NCI-H526 (cell line): ENCODE measurements around the gene PCNX2.

Source experiments
- DNase-seq, 2 experiments: peaks; one replicate each; lab custom pipeline; 2025; lab: John Stamatoyannopoulos, UW

Gene PCNX2

DNA sequence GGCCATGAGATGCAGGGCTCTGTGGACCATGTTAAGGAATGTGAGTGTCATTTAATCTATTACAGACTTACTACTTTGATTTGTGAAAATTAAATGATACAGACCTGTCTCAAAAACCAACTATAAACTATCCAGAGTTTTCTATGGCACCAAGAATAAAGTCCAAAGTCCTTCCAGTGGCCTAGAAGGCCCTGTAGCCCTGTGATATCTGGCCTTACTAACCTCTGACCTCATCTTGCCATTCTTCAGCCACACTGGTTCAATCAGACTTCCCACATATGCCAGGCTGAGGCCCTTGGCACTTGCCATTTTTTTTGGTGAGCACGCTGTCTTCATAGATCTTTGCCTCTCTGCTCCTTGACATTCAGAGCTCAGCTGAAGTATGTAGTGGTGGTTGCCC is 337.5 kb downstream of the PCNX2 start:
- no peak for DNase-seq

- no peak for DNase-seq
These were observed 339.4 kb downstream of the PCNX2 start for GRCh38 chr1:232956081-232956480.

DNA sequence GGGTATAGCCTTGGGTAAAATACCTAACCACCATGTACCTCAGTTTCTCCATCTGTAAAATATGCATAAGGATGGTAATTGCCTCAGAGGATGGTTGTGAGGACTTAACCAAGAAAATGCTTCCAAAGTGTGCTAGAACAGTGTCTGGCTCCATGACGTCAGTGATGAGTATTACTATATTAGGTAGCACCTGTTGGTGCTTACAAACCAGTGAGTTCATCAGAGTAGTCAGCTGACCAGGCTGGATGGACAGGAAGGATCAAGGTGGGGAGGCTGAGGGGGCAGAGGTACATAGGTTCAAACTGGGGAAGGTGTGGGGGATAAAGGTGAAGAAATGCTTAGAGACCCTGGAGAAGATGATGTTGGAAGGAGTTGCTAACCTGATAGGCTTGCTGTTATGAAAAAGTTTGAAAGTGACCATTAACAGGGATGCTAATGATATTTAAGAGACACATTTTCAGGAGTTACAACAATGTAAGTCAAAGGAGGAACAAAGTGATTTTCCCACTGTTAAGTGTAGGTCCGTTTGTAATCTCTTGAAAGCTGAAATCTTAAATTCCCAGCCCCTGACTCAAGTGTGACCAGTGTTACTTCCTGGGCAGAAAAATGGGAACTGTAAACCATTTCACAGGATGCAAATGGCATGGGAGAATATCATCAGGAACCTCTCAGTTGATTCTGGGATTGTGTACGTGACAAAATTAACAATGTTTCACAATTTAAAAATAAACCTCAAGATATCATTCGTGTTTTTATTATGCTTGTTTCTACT is 340.7 kb downstream of the PCNX2 start:
- DNase-seq, result no peak

DNA sequence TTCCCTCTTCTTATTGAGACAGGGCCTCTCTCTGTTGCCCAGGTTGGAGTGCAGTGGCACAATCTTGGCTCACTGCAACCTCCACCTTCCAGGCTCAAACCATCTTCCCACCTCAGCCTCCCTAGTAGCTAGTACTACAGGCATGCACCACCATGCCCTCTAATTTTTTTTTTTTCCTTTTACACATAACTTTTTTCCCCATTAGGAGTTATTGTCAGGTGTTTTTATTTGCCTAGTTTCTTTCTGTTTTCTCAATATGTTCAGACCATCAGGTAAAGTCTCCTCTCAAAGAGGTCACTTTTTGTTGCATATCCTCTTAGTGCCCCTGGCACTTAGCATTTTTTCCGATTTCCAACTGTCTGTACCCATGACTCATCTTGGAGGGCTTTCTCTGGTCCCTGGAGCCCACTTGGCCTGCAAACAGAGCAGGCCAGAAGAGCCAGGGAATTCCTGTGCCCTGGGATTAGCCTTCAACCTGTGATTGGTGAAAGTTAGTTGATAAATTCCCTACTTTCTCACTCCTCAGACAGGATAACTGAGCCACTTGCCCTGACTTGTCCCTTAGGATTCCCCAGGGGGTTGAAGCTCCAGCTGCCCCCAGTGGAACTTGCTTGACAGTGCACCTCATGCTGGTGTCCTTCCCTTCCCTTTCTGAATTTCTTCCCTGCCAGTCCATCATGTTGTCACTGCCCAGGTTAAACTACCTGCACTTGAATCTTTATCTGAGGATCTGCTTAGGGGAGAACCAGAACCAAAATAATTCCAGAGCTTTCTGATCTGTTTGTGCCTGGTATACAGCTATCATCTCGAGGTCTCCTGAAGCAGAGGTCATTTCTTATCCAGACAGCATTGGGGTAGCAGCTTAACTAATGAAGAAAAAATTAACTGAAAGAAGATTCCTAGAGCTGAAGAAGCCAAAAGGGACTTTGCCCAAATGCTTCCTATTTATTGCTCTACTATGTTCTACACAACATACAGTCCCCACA is 342.7 kb downstream of the PCNX2 start:
- peak; percentile 40 to 81 for DNase-seq

GRCh38 chr1:232951605-232952004 is 343.9 kb downstream of the PCNX2 start:
- DNase-seq, result no peak

GRCh38 chr1:232951180-232951579 is 344.3 kb downstream of the PCNX2 start:
- DNase-seq, result peak in 1 of 2 experiments; percentile 32

DNA sequence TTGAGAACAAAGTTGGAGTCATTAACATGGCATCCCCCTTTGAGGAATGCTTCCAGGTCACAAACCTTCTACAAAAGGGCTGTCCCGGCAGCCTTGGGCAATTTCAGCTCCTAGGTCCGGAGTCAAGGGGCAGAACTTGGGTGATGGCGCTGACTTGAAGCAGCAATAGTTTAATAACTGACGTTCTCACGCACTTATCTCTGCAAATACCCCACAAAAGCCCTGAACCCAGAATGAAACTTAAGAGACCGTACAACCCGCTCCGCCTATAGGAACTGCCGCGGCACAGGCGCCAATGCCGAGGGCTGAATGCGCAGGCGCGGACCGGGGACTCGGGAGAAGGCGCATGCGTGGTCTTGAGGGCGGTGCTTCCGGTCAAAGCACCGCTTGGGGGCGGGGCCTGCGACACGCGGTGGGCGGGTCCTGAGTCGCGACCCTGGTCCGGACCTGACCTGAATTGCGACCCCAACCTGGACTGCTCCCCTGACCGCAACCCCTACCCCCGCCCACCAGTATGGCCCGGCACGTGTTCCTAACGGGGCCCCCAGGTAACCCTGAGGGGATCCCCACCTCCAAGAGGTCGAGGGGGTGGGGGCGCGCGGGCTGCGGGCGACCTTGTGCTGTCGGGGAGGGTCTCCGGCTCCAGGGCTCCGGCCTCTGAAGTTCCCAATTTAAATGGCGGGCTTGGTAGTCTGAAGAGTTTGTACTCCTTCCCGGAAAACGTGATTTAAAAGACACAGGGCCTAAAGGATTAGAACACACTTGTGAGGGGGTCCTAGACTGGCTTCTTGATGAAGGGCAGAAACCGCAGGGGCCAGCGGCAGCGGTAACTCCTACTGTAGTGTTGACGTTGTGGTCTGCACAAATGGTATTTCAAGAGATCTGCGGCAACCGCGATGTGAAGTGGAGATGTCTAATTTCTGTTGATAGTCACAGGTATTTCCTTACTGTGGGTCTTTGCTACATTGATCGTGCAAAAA is 345.0 kb downstream of the PCNX2 start, which contains the start of gene NTPCR:
Gene NTPCR (plus strand): TSS at position 415 of the 980 bp plus-strand sequence. CDS start 100 bp downstream, at position 515.
- DNase-seq, result peak; percentile 45 to 94

GRCh38 chr1:232949636-232950196 is 345.8 kb downstream of the PCNX2 start:
- DNase-seq, result no peak

DNA sequence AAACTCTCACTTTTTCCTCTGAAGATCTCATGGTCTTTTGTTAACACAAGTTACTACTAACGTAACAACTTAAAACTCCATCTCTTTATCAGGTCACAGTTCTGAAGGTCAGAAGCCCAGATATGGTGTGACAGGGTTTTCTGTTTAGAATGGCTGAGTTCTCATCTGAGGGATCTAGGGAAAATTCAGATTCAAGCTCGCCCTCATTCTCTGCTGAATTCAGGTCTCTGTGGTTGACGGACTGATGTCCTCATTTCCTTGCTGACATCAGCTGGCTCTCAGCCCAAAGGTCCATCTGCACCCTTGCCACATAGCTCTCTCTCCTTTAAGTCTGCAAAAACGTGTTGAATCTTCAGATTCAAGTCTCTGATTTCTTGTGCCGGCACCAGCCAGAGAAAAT is 351.2 kb downstream of the PCNX2 start:
- no peak for DNase-seq

GRCh38 chr1:232943679-232944252 is 351.8 kb downstream of the PCNX2 start:
- no peak for DNase-seq

DNA sequence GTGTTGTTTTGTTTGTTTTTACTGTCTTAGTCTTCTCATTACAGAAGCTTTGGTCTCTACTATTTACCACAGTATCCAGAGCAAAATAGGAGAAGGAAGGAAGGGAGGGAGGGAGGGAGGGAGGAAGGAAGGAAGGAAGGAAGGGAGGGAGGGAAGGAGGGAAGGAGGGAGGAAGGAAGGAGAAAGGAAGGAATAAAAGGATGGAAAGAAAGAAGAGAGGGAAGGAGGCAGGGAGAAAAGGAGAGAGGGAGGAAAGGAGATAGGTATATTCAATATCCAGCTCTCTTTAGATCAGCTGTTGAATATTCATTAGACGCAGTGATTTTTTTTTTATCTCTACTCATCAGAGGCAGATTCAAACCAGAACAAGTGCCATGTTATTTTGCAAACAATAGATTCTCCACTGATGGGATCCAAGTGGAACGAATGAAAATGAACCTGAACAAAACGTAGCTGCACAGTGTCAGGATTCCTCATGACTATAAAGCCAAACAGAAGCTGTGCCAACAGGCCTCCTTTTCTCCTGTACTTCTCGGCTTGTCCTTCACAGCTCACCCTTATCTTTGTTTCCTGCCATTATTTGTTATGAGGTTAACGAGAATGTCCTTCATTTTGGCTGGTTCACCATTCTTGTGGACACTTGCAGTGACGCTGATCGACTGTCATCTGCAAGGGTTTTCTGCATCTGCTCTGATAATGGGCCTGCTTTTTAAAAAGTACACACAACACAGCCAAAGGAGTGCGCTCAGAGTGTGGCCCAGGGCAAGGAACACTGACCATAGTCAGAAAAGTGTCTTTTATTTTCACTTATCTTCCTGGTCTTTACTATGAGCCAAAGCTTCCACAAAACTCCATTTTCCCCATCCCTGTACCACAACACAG is 352.9 kb downstream of the PCNX2 start:
- DNase-seq, result no peak

DNA sequence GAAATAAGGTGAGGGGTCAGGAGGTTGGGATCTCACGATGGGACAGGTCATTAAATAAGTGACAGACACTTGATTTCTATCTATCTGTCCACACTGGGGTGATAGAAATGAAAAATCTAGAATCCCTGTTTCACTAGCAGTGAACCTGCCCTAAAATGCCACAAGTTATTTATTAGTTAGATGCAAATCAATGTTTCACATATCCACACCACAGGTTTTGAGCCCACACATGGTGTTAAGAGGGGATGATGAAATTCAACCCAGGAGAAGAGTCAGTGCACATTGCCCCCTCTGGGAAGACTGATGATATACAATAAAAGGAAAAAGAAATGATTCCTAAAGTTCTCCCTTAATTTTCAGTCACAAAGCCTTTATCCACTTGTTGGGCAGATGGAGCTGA is 355.3 kb downstream of the PCNX2 start:
- no peak for DNase-seq

- DNase-seq, result no peak
These were observed 355.8 kb downstream of the PCNX2 start for GRCh38 chr1:232939748-232940147.

- DNase-seq, result no peak
These were observed 356.6 kb downstream of the PCNX2 start for GRCh38 chr1:232938926-232939325.

- DNase-seq, result no peak
These were observed 357.7 kb downstream of the PCNX2 start for GRCh38 chr1:232937741-232938375.

GRCh38 chr1:232936941-232937340 is 358.6 kb downstream of the PCNX2 start:
- DNase-seq, result no peak
